ENCODE results near the gene SLX4IP.

SLX4IP gene

DNA sequence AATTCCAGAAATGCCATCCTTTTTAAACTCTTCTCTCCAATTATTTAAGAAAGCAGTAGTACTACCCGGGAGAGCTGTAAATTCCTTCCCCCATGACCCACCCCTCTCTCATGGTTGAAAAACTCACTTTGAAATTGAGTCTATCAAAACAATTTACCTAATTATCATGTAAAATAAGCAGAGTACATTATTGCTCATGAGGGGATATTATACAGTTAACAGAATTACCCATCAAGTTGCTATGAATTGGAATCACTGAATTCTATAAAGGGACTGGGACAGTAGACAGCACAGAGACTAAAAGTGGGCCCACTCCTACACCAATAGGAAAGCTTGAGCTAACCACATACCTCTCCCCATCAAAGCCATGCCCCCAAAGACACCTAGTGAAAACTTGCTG, 222.3 kb downstream of the SLX4IP start:
- TF ChIP-seq, protein P1, sequence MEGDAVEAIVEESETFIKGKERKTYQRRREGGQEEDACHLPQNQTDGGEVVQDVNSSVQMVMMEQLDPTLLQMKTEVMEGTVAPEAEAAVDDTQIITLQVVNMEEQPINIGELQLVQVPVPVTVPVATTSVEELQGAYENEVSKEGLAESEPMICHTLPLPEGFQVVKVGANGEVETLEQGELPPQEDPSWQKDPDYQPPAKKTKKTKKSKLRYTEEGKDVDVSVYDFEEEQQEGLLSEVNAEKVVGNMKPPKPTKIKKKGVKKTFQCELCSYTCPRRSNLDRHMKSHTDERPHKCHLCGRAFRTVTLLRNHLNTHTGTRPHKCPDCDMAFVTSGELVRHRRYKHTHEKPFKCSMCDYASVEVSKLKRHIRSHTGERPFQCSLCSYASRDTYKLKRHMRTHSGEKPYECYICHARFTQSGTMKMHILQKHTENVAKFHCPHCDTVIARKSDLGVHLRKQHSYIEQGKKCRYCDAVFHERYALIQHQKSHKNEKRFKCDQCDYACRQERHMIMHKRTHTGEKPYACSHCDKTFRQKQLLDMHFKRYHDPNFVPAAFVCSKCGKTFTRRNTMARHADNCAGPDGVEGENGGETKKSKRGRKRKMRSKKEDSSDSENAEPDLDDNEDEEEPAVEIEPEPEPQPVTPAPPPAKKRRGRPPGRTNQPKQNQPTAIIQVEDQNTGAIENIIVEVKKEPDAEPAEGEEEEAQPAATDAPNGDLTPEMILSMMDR (IDR thresholded peaks at IDR 0.05; ENCODE audit: insufficient read depth, low read depth, low read length, missing control alignments) = no peak
- DNase-seq (ENCODE audit: low read depth) = no peak

DNA sequence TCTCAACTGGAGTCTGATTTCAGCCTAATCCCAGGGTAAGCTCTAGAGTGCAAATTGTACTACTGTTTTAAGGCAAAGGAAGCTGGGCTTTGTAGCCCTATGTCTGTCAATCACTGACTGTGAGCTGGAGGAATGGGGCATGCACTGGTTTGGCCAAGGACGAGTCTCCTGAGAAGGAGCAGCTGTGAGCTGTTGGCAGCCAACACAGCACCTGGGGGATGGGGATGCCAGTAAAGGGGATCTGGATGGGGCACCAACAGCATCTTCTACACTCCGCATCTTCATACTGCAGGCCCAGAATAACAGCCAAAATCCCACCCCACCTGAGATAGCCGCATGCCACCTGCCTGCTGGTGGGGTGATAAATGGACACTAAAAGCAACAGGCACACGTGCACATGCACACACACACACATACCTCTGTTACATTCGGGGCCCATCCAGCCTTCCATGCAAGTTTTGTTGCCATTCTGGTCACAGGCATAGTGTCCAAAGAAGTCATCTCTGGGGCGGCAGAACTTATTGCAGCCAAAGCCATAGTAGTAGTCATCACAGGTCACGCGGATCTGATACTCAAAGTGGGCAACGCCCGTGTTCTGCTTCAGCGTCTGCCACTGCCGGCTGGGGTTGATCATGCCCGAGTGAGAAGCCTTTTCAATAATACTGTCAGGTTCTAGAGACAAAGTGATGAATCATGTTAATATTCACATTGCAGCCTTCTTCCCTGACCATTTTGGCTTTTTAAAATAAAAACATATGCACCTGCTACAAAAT, 223.1 kb downstream of the SLX4IP start:
- TF ChIP-seq, protein P1 (IDR thresholded peaks at IDR 0.05; ENCODE audit: insufficient read depth, low read depth, low read length, missing control alignments) = no peak
- no peak for DNase-seq (ENCODE audit: low read depth)
- H3K4me3 ChIP-seq (ENCODE audit: low read depth, low read length) = no peak overlapping the region

More for the DNA sequence above, 222.3 kb downstream of the SLX4IP start:
- H3K4me3 ChIP-seq (ENCODE audit: low read depth, low read length) = no peak overlapping the region

DNA sequence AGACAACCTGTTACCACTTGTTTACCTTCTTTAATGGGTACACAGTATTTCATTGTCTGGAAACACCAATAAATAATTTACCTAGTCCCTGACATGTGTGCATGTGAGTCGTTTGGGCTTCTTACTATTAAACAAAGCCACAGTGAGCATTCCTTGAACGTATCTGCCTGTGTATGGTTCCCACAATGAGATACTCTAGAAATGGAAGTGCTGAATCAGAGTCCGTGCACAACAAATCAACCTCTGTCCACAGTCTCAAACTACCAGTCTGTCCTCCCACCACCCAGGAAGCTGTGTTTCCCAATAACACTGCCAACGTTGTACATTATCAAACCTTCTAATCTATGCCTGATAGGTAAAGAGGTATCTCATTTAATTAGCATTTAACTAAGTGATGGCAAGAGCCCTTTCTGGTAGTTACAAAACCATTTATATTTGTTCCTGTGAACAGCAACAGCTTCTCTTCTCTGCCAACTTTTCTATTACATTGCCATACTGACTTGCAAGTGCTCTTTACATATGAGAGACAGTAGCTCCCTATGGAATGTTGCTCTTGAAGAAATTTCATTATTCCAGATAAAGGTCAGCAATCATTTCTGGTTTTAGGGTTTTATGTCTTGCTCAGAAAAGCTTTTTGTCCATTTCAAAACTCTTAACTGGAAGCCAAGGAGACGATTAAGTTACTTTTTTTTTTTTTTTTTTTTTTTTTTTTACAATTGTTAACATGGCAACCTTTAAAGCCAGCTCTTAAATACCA, 223.9 kb downstream of the SLX4IP start:
- no peak for DNase-seq (ENCODE audit: low read depth)
- TF ChIP-seq, protein P1 (IDR thresholded peaks at IDR 0.05; ENCODE audit: insufficient read depth, low read depth, low read length, missing control alignments) = no peak

DNA sequence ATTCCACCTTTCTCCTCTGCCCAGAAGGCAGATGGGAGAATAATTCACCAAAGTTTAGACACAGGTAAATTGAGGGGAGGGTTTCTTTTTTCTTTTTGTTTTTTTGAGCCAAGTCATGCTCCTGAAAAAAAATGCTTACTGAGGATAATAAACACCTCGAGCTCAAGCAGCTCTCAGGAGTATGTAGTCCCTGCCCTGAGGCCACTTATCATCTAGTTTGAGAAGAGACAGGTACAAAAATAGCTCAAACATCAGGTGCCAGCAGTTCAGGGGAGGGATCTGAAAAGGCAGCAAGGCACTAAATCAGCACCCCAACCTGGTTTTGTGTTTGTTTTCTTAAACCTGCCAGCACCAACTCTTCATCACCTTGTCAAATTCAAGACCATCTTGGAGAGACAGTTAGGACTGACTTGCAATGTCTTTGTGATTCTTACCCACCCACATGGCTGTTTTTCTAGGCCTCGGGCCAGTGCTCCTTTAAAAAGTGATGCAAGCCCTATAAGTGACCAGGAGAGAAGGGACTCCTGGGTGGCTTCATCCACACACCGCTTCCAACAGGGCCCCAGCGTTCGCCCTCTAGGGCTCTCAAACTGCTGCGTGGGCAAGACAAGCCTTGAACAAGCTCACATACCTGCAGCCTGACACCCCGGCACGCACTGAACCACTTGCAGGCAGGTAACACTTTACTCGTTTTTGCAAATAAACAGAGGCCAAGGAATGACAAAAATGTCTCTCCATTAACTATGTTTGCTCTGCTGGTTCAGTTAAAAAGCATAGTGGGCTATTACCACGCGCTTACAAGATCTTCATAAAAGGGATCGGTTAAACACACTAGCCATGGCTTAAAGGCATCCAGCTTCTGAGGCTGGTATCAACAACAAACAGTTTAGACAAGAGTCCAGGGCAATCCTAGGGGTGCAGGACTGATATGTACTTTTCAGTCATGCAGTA, 224.8 kb downstream of the SLX4IP start:
- H3K4me3 ChIP-seq (ENCODE audit: low read depth, low read length) = no peak overlapping the region
- TF ChIP-seq, protein P1 (IDR thresholded peaks at IDR 0.05; ENCODE audit: insufficient read depth, low read depth, low read length, missing control alignments) = no peak
- no peak for DNase-seq (ENCODE audit: low read depth)

More for the DNA sequence above, 223.9 kb downstream of the SLX4IP start:
- H3K4me3 ChIP-seq (ENCODE audit: low read depth, low read length) = no peak overlapping the region

DNA sequence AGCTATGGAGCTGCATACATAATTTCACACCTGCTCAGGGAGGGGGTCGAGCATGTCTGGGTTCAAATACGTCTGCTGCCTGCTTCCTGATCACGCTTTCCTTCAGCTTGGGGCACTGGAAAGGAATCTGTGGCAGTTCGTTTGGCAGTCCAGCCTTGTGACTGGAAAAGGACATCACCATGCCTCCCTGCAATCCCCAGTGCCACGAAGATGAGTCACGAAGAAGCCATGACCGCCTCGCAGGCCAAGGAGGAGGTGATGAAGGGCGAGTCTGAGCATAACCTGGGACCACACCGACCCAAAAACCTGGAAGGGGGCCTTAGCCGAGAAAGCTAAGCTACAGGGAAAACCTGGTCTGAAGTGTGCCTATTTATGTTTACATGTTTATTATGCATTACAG, 225.6 kb downstream of the SLX4IP start:
- DNase-seq (ENCODE audit: low read depth) = no peak
- no peak overlapping the region for H3K4me3 ChIP-seq (ENCODE audit: low read depth, low read length)
- TF ChIP-seq, protein P1 (IDR thresholded peaks at IDR 0.05; ENCODE audit: insufficient read depth, low read depth, low read length, missing control alignments) = no peak

DNA sequence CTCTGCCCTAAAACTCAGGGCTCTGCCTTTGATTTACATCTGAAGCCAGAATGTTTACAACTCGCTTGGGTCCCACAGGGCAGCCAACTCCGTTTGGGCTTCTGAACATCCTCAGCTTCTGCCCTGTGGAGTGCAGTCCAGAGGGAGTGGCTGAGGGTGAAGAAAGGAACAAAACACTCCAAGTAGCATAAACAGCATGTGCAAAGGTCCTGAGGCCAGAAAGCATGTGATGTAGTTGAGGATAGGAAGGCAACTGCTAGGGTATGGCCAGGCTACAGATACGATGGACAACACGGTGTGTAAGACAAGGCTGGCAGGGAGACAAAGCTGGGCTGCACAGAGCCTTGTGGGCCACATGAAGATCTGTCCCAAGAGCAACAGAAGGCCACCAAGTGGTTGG, 226.2 kb downstream of the SLX4IP start:
- no peak for DNase-seq (ENCODE audit: low read depth)
- H3K4me3 ChIP-seq (ENCODE audit: low read depth, low read length) = no peak overlapping the region
- TF ChIP-seq, protein P1 (IDR thresholded peaks at IDR 0.05; ENCODE audit: insufficient read depth, low read depth, low read length, missing control alignments) = no peak

All from GM12865 (cell line).